Measurements from ENCODE around the gene SLC25A5.
"Not testable (repeated sequence)": the region's sequence is repeated elsewhere in the genome, so short reads cannot be mapped to it uniquely, and the experiment has no call there.

SLC25A5 gene

GRCh38 chrX:119467842-119468550, at the start of gene SLC25A5:
SLC25A5 (plus strand) TSS chrX:119468444; CDS start chrX:119468516, 72 bp downstream.
- peak; percentile 40 for DNase-seq

GRCh38 chrX:119419146-119419545, 49.1 kb upstream of the SLC25A5 start:
- DNase-seq: no peak

GRCh38 chrX:119419898-119420297, 48.3 kb upstream of the SLC25A5 start:
- DNase-seq: no peak

- DNase-seq: no peak
Measured at GRCh38 chrX:119421016-119421705, 47.1 kb upstream of the SLC25A5 start.

GRCh38 chrX:119423631-119424030, 44.6 kb upstream of the SLC25A5 start:
- no peak for DNase-seq

GRCh38 chrX:119424999-119425398, 43.2 kb upstream of the SLC25A5 start:
- no peak for DNase-seq

GRCh38 chrX:119427024-119427794, 41.0 kb upstream of the SLC25A5 start:
- no peak for DNase-seq

GRCh38 chrX:119427795-119428185, 40.5 kb upstream of the SLC25A5 start:
- no peak for DNase-seq

- no peak for DNase-seq
Measured at GRCh38 chrX:119429471-119429870, 38.8 kb upstream of the SLC25A5 start.

GRCh38 chrX:119441295-119441694, 26.9 kb upstream of the SLC25A5 start:
- DNase-seq: not testable (repeated sequence)

- DNase-seq: no peak
Measured at GRCh38 chrX:119442286-119442685, 26.0 kb upstream of the SLC25A5 start.

GRCh38 chrX:119453202-119453601, 15.0 kb upstream of the SLC25A5 start:
- no peak for DNase-seq

GRCh38 chrX:119455264-119455663, 13.0 kb upstream of the SLC25A5 start:
- no peak for DNase-seq

- no peak for DNase-seq
Measured at GRCh38 chrX:119459181-119459580, 9.1 kb upstream of the SLC25A5 start.

- no peak for DNase-seq
Measured at GRCh38 chrX:119465555-119465954, 2.7 kb upstream of the SLC25A5 start.

GRCh38 chrX:119466970-119467369, 1.3 kb upstream of the SLC25A5 start:
- DNase-seq: no peak

- DNase-seq: no peak
Measured at GRCh38 chrX:119467433-119467832, 811 bp upstream of the SLC25A5 start.

- peak; percentile 58 for DNase-seq
Measured at GRCh38 chrX:119468551-119469312, 488 bp downstream of the SLC25A5 start.

- DNase-seq: no peak
Measured at GRCh38 chrX:119469313-119469635, 1.0 kb downstream of the SLC25A5 start.

- DNase-seq: no peak
Measured at GRCh38 chrX:119474615-119475388, 6.6 kb downstream of the SLC25A5 start.

- no peak for DNase-seq
Measured at GRCh38 chrX:119475389-119476101, 7.3 kb downstream of the SLC25A5 start.

- DNase-seq: no peak
Measured at GRCh38 chrX:119477812-119478232, 9.6 kb downstream of the SLC25A5 start.
